ENCODE measurements around the gene TCTN3. TPM values are rescaled to one million over a fixed set of nuclear protein-coding genes. Genes with fewer than 3 reads are reported as not detected.

Gene TCTN3
- total and polyA plus RNA-seq, 2 of the 13 experiments (the other 11 are each of a cell fraction or from before 2014, with no cell fraction given): 53.3 to 60.0 TPM

DNA sequence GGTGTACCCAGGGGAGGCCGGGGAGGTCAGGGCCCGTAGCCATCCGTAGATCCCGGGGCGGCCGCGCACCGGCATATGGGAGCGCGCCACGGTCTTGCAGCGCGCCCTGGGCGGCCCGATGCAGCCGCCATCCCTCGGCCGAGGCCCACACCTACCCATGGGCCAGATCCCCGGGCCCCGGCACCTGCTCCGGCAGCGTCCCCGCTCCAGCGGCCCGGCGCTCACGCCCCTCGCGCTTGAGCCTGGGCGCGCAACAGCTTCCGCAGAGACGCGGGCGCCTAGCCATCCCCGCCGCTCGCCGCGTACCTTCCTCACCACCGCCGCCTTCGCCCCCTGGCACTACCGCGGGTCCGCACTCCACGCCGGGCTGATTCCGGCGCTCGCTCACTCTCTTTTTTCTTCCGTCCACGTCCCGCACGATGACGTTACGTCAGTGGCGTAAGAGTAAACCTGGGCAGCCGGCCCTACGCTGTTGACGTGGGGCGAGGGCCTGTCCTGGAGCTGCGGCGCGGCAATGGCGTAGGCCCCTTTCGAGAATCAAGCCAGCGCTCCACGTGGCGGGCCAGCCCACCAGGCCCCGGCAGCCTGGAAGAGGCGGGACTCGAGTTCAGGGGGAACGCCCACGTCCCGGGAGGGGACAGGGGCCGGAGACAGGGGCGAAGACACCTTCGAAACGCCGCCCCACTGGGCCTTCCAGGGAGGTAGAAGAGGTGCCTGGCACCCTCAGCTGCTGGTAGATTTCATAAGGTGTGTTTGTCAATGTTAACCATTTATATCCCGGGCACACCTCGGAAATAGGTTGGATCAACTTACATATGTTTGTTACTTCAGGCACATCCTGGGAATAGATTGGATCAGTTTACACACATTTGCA is 37.2 kb downstream of the TCTN3 start, which contains the start of gene ALDH18A1 (continued):
- TF ChIP-seq, protein P1, sequence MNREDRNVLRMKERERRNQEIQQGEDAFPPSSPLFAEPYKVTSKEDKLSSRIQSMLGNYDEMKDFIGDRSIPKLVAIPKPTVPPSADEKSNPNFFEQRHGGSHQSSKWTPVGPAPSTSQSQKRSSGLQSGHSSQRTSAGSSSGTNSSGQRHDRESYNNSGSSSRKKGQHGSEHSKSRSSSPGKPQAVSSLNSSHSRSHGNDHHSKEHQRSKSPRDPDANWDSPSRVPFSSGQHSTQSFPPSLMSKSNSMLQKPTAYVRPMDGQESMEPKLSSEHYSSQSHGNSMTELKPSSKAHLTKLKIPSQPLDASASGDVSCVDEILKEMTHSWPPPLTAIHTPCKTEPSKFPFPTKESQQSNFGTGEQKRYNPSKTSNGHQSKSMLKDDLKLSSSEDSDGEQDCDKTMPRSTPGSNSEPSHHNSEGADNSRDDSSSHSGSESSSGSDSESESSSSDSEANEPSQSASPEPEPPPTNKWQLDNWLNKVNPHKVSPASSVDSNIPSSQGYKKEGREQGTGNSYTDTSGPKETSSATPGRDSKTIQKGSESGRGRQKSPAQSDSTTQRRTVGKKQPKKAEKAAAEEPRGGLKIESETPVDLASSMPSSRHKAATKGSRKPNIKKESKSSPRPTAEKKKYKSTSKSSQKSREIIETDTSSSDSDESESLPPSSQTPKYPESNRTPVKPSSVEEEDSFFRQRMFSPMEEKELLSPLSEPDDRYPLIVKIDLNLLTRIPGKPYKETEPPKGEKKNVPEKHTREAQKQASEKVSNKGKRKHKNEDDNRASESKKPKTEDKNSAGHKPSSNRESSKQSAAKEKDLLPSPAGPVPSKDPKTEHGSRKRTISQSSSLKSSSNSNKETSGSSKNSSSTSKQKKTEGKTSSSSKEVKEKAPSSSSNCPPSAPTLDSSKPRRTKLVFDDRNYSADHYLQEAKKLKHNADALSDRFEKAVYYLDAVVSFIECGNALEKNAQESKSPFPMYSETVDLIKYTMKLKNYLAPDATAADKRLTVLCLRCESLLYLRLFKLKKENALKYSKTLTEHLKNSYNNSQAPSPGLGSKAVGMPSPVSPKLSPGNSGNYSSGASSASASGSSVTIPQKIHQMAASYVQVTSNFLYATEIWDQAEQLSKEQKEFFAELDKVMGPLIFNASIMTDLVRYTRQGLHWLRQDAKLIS (CRISPR knock-in tag; IDR thresholded peaks at IDR 0.05): no peak
- TF ChIP-seq HOXA3 (CRISPR knock-in tag; IDR thresholded peaks at IDR 0.05) (peak; percentile 88), SOX13 (IDR thresholded peaks at IDR 0.05) (no peak; the same call in 1 of the 2 replicates), SOX13 (CRISPR knock-in tag; conservative IDR thresholded peaks at IDR 0.05 in 1 of 2, IDR thresholded peaks at IDR 0.05 in 1 of 2) (peak in 1 of 2 experiments; percentile 39; a peak in 1 of 4 replicates), ZNF224 (CRISPR knock-in tag; IDR thresholded peaks at IDR 0.05) (0 out of 2 replicates have a peak, but pooled peaks have one; percentile 75), ZNF234 (CRISPR knock-in tag; conservative IDR thresholded peaks at IDR 0.05) (no peak), ZNF552 (CRISPR knock-in tag; IDR thresholded peaks at IDR 0.05; ENCODE audit: borderline replicate concordance) (0 out of 2 replicates have a peak, but pooled peaks have one; percentile 18), ZNF367 (CRISPR knock-in tag; IDR thresholded peaks at IDR 0.05; ENCODE audit: borderline replicate concordance) (no peak), ZNF616 (CRISPR knock-in tag; IDR thresholded peaks at IDR 0.05; ENCODE audit: low read depth) (peak; percentile 25; the same call in 1 of the 2 replicates), KDM6A (CRISPR knock-in tag; IDR thresholded peaks at IDR 0.05; ENCODE audit: low read depth) (no peak), PAX8 (CRISPR knock-in tag; IDR thresholded peaks at IDR 0.05; ENCODE audit: borderline replicate concordance) (0 out of 2 replicates have a peak, but pooled peaks have one; percentile 84), SIX4 (CRISPR knock-in tag; IDR thresholded peaks at IDR 0.05) (no peak; the same call in 1 of the 2 replicates), SPEN (CRISPR knock-in tag; IDR thresholded peaks at IDR 0.05; ENCODE audit: low read depth) (peak; percentile 74), FOXK1 (CRISPR knock-in tag; IDR thresholded peaks at IDR 0.05; ENCODE audit: borderline replicate concordance, low read depth) (peak; percentile 33; the same call in 1 of the 2 replicates), ZFP82 (CRISPR knock-in tag; IDR thresholded peaks at IDR 0.05; ENCODE audit: borderline replicate concordance) (no peak), GPN1 (CRISPR knock-in tag; IDR thresholded peaks at IDR 0.05; ENCODE audit: borderline replicate concordance) (no peak), RFX5 (IDR thresholded peaks at IDR 0.05; ENCODE audit: low read depth, low read length) (no peak), ZNF282 (IDR thresholded peaks at IDR 0.05; ENCODE audit: partially characterized antibody) (no peak)
- TF ChIP-seq, protein P2, sequence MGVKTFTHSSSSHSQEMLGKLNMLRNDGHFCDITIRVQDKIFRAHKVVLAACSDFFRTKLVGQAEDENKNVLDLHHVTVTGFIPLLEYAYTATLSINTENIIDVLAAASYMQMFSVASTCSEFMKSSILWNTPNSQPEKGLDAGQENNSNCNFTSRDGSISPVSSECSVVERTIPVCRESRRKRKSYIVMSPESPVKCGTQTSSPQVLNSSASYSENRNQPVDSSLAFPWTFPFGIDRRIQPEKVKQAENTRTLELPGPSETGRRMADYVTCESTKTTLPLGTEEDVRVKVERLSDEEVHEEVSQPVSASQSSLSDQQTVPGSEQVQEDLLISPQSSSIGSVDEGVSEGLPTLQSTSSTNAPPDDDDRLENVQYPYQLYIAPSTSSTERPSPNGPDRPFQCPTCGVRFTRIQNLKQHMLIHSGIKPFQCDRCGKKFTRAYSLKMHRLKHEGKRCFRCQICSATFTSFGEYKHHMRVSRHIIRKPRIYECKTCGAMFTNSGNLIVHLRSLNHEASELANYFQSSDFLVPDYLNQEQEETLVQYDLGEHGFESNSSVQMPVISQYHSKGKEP (CRISPR knock-in tag; IDR thresholded peaks at IDR 0.05): peak; percentile 32; the same call in 1 of the 2 replicates
- TF ChIP-seq, protein P3, sequence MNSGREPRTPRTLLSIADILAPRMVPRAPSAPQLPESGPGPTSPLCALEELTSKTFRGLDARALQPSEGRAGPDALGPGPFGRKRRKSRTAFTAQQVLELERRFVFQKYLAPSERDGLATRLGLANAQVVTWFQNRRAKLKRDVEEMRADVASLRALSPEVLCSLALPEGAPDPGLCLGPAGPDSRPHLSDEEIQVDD (CRISPR knock-in tag; IDR thresholded peaks at IDR 0.05; ENCODE audit: borderline replicate concordance): 0 out of 2 replicates have a peak, but pooled peaks have one; percentile 44
- TF ChIP-seq, protein P4, sequence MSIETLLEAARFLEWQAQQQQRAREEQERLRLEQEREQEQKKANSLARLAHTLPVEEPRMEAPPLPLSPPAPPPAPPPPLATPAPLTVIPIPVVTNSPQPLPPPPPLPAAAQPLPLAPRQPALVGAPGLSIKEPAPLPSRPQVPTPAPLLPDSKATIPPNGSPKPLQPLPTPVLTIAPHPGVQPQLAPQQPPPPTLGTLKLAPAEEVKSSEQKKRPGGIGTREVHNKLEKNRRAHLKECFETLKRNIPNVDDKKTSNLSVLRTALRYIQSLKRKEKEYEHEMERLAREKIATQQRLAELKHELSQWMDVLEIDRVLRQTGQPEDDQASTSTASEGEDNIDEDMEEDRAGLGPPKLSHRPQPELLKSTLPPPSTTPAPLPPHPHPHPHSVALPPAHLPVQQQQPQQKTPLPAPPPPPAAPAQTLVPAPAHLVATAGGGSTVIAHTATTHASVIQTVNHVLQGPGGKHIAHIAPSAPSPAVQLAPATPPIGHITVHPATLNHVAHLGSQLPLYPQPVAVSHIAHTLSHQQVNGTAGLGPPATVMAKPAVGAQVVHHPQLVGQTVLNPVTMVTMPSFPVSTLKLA (IDR thresholded peaks at IDR 0.05): peak; percentile 93

Data from HepG2 (cell line).